ENCODE results near the gene SLC35F4.

DNA sequence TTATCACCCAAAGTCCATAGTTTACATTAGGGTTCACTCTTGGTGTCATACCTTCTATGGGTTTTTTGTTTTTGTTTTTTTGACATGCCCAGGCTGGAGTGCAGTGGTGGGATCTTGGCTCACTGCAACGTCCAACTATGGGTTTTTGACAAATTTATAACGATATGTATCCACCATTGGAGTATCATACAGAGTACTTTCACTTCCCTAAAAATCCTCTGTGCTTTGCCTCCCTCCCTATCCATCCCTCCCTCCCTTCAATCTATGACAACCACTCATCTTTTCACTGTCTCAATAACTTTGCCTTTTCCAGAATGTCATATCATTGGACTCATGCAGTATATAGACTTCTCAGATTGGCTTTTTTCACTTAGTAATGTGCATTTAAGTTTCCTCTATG, 233.2 kb downstream of the SLC35F4 start:
- TF ChIP-seq, protein P1, sequence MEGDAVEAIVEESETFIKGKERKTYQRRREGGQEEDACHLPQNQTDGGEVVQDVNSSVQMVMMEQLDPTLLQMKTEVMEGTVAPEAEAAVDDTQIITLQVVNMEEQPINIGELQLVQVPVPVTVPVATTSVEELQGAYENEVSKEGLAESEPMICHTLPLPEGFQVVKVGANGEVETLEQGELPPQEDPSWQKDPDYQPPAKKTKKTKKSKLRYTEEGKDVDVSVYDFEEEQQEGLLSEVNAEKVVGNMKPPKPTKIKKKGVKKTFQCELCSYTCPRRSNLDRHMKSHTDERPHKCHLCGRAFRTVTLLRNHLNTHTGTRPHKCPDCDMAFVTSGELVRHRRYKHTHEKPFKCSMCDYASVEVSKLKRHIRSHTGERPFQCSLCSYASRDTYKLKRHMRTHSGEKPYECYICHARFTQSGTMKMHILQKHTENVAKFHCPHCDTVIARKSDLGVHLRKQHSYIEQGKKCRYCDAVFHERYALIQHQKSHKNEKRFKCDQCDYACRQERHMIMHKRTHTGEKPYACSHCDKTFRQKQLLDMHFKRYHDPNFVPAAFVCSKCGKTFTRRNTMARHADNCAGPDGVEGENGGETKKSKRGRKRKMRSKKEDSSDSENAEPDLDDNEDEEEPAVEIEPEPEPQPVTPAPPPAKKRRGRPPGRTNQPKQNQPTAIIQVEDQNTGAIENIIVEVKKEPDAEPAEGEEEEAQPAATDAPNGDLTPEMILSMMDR (IDR thresholded peaks at IDR 0.05; ENCODE audit: low read depth, low read length), result no peak
- no peak for TF ChIP-seq POLR2A (IDR thresholded peaks at IDR 0.05; ENCODE audit: extremely low read depth, insufficient read length)

Data from NB4 (cell line).